Stimulated activated CD8-positive, alpha-beta memory T cell treated with anti-CD3 and anti-CD28 coated beads, Interleukin-12 subunit alpha, Interleukin-12 subunit beta, amount 100 ng/mL, for 1 hour (primary cell): ENCODE measurements around the gene S100A16.
"Not testable (repeated sequence)": the region's sequence is repeated elsewhere in the genome, so short reads cannot be mapped to it uniquely, and the experiment has no call there.

ENCODE experiments used
- DNase-seq: peaks from one replicate; pipeline ENCODE4 v3.0.0-alpha.2; 2020; ENCODE audit warnings: low read depth

The S100A16 gene

GRCh38 chr1:153615406-153615805, 2.5 kb upstream of the S100A16 start:
- DNase-seq = no peak

GRCh38 chr1:153614906-153615305, 2.0 kb upstream of the S100A16 start:
- no peak for DNase-seq

- no peak for DNase-seq
These were observed 1.4 kb upstream of the S100A16 start for GRCh38 chr1:153614189-153614900.

GRCh38 chr1:153613406-153613805, 469 bp upstream of the S100A16 start:
- DNase-seq = no peak

GRCh38 chr1:153612111-153612754, 704 bp downstream of the S100A16 start:
- DNase-seq = no peak

GRCh38 chr1:153611356-153611755, 1.6 kb downstream of the S100A16 start:
- no peak for DNase-seq

- DNase-seq = no peak
These were observed 2.1 kb downstream of the S100A16 start for GRCh38 chr1:153610811-153611301.

GRCh38 chr1:153610334-153610733, 2.6 kb downstream of the S100A16 start:
- DNase-seq = no peak

- no peak for DNase-seq
These were observed 3.4 kb downstream of the S100A16 start for GRCh38 chr1:153609585-153609907.

GRCh38 chr1:153608742-153609584, 4.0 kb downstream of the S100A16 start:
- no peak for DNase-seq

GRCh38 chr1:153608089-153608682, 4.8 kb downstream of the S100A16 start:
- DNase-seq = no peak

- DNase-seq = no peak
These were observed 5.6 kb downstream of the S100A16 start for GRCh38 chr1:153607381-153607780.

GRCh38 chr1:153606194-153606593, 6.7 kb downstream of the S100A16 start:
- DNase-seq = no peak

GRCh38 chr1:153602749-153603148, 10.2 kb downstream of the S100A16 start:
- DNase-seq = no peak

GRCh38 chr1:153599847-153600246, 13.1 kb downstream of the S100A16 start:
- DNase-seq = no peak

- no peak for DNase-seq
These were observed 14.4 kb downstream of the S100A16 start for GRCh38 chr1:153598309-153599172.

GRCh38 chr1:153597206-153597605, 15.7 kb downstream of the S100A16 start:
- no peak for DNase-seq

GRCh38 chr1:153592748-153593147, 20.2 kb downstream of the S100A16 start:
- no peak for DNase-seq

- no peak for DNase-seq
These were observed 24.5 kb downstream of the S100A16 start for GRCh38 chr1:153588482-153588881.

GRCh38 chr1:153588033-153588432, 24.9 kb downstream of the S100A16 start:
- DNase-seq = not testable (repeated sequence)

- DNase-seq = no peak
These were observed 25.6 kb downstream of the S100A16 start for GRCh38 chr1:153587314-153587713.
